DND-41 (cell line): ENCODE results near the gene TECPR1.

Experiments
- ATAC-seq: fragments of 200-7000 bp; cut with Tn5 transposase; 3 replicates; pipeline ENCODE4 v1.9.1; 2021; ENCODE audit warnings: low read depth; ENCODE audit not compliant: insufficient read depth
- DNase-seq: peaks from one replicate; pipeline ENCODE4 v3.0.0-alpha.2; 2020
- H2AFZ ChIP-seq: 2 replicates; pipeline ENCODE4 v1.6.0; 2012; ENCODE audit warnings: low read depth, low read length
- H3K27ac ChIP-seq: 2 replicates; pipeline ENCODE4 v1.5.1; 2012; ENCODE audit warnings: low read length, inconsistent platforms
- H3K27me3 ChIP-seq: fragments of 200-600 bp; sonication (generic); 2 replicates; pipeline ENCODE4 v1.6.0; 2012; ENCODE audit warnings: low read length, mild to moderate bottlenecking, inconsistent platforms; ENCODE audit not compliant: insufficient read depth, poor library complexity
- H3K36me3 ChIP-seq: 2 replicates; pipeline ENCODE4 v1.5.1; 2012; ENCODE audit warnings: low read length, inconsistent platforms; ENCODE audit not compliant: insufficient read depth
- H3K4me1 ChIP-seq: 2 replicates; pipeline ENCODE4 v1.5.1; 2012; ENCODE audit warnings: mild to moderate bottlenecking, low read length; ENCODE audit not compliant: insufficient read depth
- H3K4me2 ChIP-seq: 2 replicates; pipeline ENCODE4 v1.6.0; 2012; ENCODE audit warnings: mild to moderate bottlenecking, moderate library complexity, low read length, inconsistent platforms; ENCODE audit not compliant: insufficient read depth
- H3K4me3 ChIP-seq, 2 experiments: fragments of 200-600 bp in 1 of 2; shearing (Covaris generic) in 1 of 2; 2 replicates each; pipeline ENCODE4 v1.5.1; 2012 to 2016; ENCODE audit warnings: inconsistent platforms in 2 of 2, low read length in 2 of 2, mild to moderate bottlenecking in 2 of 2, low read depth in 1 of 2, moderate library complexity in 1 of 2
- H3K79me2 ChIP-seq: 2 replicates; pipeline ENCODE4 v1.6.0; 2012; ENCODE audit warnings: low read length, inconsistent platforms; ENCODE audit not compliant: insufficient read depth
- H3K9ac ChIP-seq: 2 replicates; pipeline ENCODE4 v1.6.0; 2012; ENCODE audit warnings: low read depth, mild to moderate bottlenecking, inconsistent platforms, low read length, moderate library complexity
- H3K9me3 ChIP-seq: 2 replicates; pipeline ENCODE4 v1.5.1; 2012; ENCODE audit warnings: low read length, moderate library complexity, mild to moderate bottlenecking, inconsistent platforms; ENCODE audit not compliant: insufficient read depth, severe bottlenecking
- H4K20me1 ChIP-seq: 2 replicates; pipeline ENCODE4 v1.6.0; 2012; ENCODE audit warnings: low read length; ENCODE audit not compliant: insufficient read depth
- CTCF ChIP-seq: IDR thresholded peaks from 2 replicates; pipeline ENCODE4 v1.5.1; 2012; ENCODE audit warnings: borderline replicate concordance, low read length, moderate library complexity, mild to moderate bottlenecking; ENCODE audit not compliant: poor library complexity, severe bottlenecking; ENCODE audit errors: extremely low read depth
- EZH2 ChIP-seq: IDR thresholded peaks from 3 replicates; pipeline ENCODE4 v1.6.1; 2012; ENCODE audit warnings: borderline replicate concordance, low read depth, mild to moderate bottlenecking, moderate library complexity, low read length, inconsistent platforms; ENCODE audit not compliant: severe bottlenecking

TECPR1 gene

GRCh38 chr7:98191668-98192431 lies 60.2 kb downstream of the TECPR1 start:
- no peak for ATAC-seq
- H3K36me3 ChIP-seq: peaks cover 70% of the 10 kb centered on the region
- H3K4me3 ChIP-seq: no peak overlapping the region
- DNase-seq: no peak
- no peaks in the 10 kb centered on the region for H3K79me2 ChIP-seq
- H3K27me3 ChIP-seq: no peaks in the 10 kb centered on the region
- H3K4me1 ChIP-seq: no peaks in the 10 kb centered on the region
- TF ChIP-seq EZH2: no peak
- no peak for TF ChIP-seq CTCF
- peaks cover 7% of the 10 kb centered on the region for H4K20me1 ChIP-seq
- H3K27ac ChIP-seq: no peak overlapping the region
- no peak overlapping the region for H3K4me2 ChIP-seq
- H2AFZ ChIP-seq: no peak overlapping the region
- no peak overlapping the region for H3K9ac ChIP-seq
- H3K9me3 ChIP-seq: no peaks in the 10 kb centered on the region

GRCh38 chr7:98189559-98189958 lies 62.5 kb downstream of the TECPR1 start:
- TF ChIP-seq CTCF (no peak), EZH2 (no peak)
- Histone ChIP-seq H3K4me3 (no peak overlapping the region), H3K27me3 (no peaks in the 10 kb centered on the region), H3K9me3 (no peaks in the 10 kb centered on the region), H2AFZ (no peak overlapping the region), H3K9ac (no peak overlapping the region), H3K79me2 (no peaks in the 10 kb centered on the region), H3K4me2 (no peak overlapping the region), H3K4me1 (no peaks in the 10 kb centered on the region), H3K36me3 (peaks cover 60% of the 10 kb centered on the region), H4K20me1 (no peaks in the 10 kb centered on the region), H3K27ac (no peak overlapping the region)
- peak; percentile 60 for ATAC-seq
- DNase-seq: peak; percentile 17

GRCh38 chr7:98187138-98187502 lies 64.9 kb downstream of the TECPR1 start:
- H3K27me3 ChIP-seq: no peaks in the 10 kb centered on the region
- TF ChIP-seq CTCF (no peak), EZH2 (no peak)
- no peaks in the 10 kb centered on the region for H3K9me3 ChIP-seq
- H2AFZ ChIP-seq: no peak overlapping the region
- H3K79me2 ChIP-seq: no peaks in the 10 kb centered on the region
- no peaks in the 10 kb centered on the region for H4K20me1 ChIP-seq
- H3K4me1 ChIP-seq: no peaks in the 10 kb centered on the region
- H3K27ac ChIP-seq: no peak overlapping the region
- no peak overlapping the region for H3K4me2 ChIP-seq
- no peak overlapping the region for H3K4me3 ChIP-seq
- H3K36me3 ChIP-seq: peaks cover 35% of the 10 kb centered on the region
- DNase-seq (no peak), ATAC-seq (no peak)
- no peak overlapping the region for H3K9ac ChIP-seq
